ENCODE data around the gene A2M. TPM values are rescaled to one million over a fixed set of nuclear protein-coding genes. Genes with fewer than 3 reads are reported as not detected.
A peak's percentile ranks its signal among the peaks of the same experiment; 100 is the strongest.

A2M gene
- total RNA-seq, 2 experiments from 2014 or later: not detected

GRCh38 chr12:9064201-9064814 lies 51.4 kb downstream of the A2M start:
- Mint-ChIP-seq H3K4me3 (peak overlapping the region; percentile 69), H3K27me3 (ENCODE audit: low read depth) (peaks cover 2% of the 10 kb centered on the region), H3K4me1 (ENCODE audit: low read depth) (peaks cover 7% of the 10 kb centered on the region), H3K36me3 (ENCODE audit: low read depth) (peaks cover 2% of the 10 kb centered on the region), H3K9me3 (no peaks in the 10 kb centered on the region), H3K27ac (no peak overlapping the region)
- CTCF ChIA-PET: interaction anchor here (0.6 to 1.8 kb wide), 19 partner anchors 10 to 586 kb away, joined by 3 to 12 read pairs (median 3); no protein-coding TSS in a partner anchor
- peak; percentile 78 for DNase-seq
- intact Hi-C loops (cut with micrococcal nuclease): loop anchor here (1.0 to 5.0 kb wide), 3 partner anchors 219 to 323 kb away; no protein-coding TSS in a partner anchor

GRCh38 chr12:9052610-9053009 lies 63.1 kb downstream of the A2M start:
- no peaks in the 10 kb centered on the region for H3K9me3 Mint-ChIP-seq
- CTCF ChIA-PET: interaction anchor here (0.6 to 1.2 kb wide), 2 partner anchors 11 to 118 kb away, joined by 3 read pairs; no protein-coding TSS in a partner anchor
- intact Hi-C loops (cut with micrococcal nuclease): no loop called here
- no peak overlapping the region for H3K4me3 Mint-ChIP-seq
- H3K36me3 Mint-ChIP-seq (ENCODE audit: low read depth): no peaks in the 10 kb centered on the region
- no peaks in the 10 kb centered on the region for H3K27me3 Mint-ChIP-seq (ENCODE audit: low read depth)
- no peak overlapping the region for H3K27ac Mint-ChIP-seq
- no peak for DNase-seq
- peaks cover 6% of the 10 kb centered on the region for H3K4me1 Mint-ChIP-seq (ENCODE audit: low read depth)

- Mint-ChIP-seq H3K9me3 (no peaks in the 10 kb centered on the region), H3K27ac (no peak overlapping the region), H3K27me3 (ENCODE audit: low read depth) (no peaks in the 10 kb centered on the region), H3K4me3 (no peak overlapping the region), H3K36me3 (ENCODE audit: low read depth) (no peaks in the 10 kb centered on the region), H3K4me1 (ENCODE audit: low read depth) (peaks cover 9% of the 10 kb centered on the region)
- CTCF ChIA-PET: interaction anchor here (0.8 to 4.1 kb wide), 8 partner anchors 13 to 372 kb away, joined by 3 to 51 read pairs (median 10); partner anchors contain the start of gene M6PR
- intact Hi-C loops (cut with micrococcal nuclease): no loop called here
- DNase-seq: no peak
Measured at GRCh38 chr12:9051158-9051550, 64.6 kb downstream of the A2M start.

- Mint-ChIP-seq H3K27ac (no peak overlapping the region), H3K9me3 (peaks cover 1% of the 10 kb centered on the region), H3K36me3 (ENCODE audit: low read depth) (no peaks in the 10 kb centered on the region), H3K27me3 (ENCODE audit: low read depth) (no peaks in the 10 kb centered on the region), H3K4me3 (no peak overlapping the region), H3K4me1 (ENCODE audit: low read depth) (peaks cover 11% of the 10 kb centered on the region)
- no peak for DNase-seq
- CTCF ChIA-PET: interaction anchor here (0.6 to 4.1 kb wide), 40 partner anchors 8 to 894 kb away, joined by 3 to 51 read pairs (median 6); partner anchors contain the start of genes A2ML1, KLRG1, M6PR and ZNF705A
- intact Hi-C loops (cut with micrococcal nuclease): no loop called here
Measured at GRCh38 chr12:9050521-9051157, 65.1 kb downstream of the A2M start.

GRCh38 chr12:9049520-9050133 lies 66.1 kb downstream of the A2M start:
- H3K27ac Mint-ChIP-seq: no peak overlapping the region

GRCh38 chr12:9048930-9049329 lies 66.8 kb downstream of the A2M start:
- H3K4me3 Mint-ChIP-seq: no peak overlapping the region
- H3K9me3 Mint-ChIP-seq: peaks cover 1% of the 10 kb centered on the region
- peaks cover 11% of the 10 kb centered on the region for H3K4me1 Mint-ChIP-seq (ENCODE audit: low read depth)
- no peak overlapping the region for H3K27ac Mint-ChIP-seq
- intact Hi-C loops (cut with micrococcal nuclease): loop anchor here (1.0 kb wide), 7 partner anchors 99 to 505 kb away; no protein-coding TSS in a partner anchor
- H3K36me3 Mint-ChIP-seq (ENCODE audit: low read depth): no peaks in the 10 kb centered on the region
- DNase-seq: no peak
- H3K27me3 Mint-ChIP-seq (ENCODE audit: low read depth): no peaks in the 10 kb centered on the region
- CTCF ChIA-PET: interaction anchor here (0.8 to 4.1 kb wide), 44 partner anchors 8 to 505 kb away, joined by 3 to 51 read pairs (median 6); partner anchors contain the start of gene M6PR

More at GRCh38 chr12:9049520-9050133, 66.1 kb downstream of the A2M start:
- Mint-ChIP-seq H3K4me1 (ENCODE audit: low read depth) (peaks cover 11% of the 10 kb centered on the region), H3K4me3 (no peak overlapping the region), H3K36me3 (ENCODE audit: low read depth) (no peaks in the 10 kb centered on the region), H3K9me3 (peaks cover 1% of the 10 kb centered on the region), H3K27me3 (ENCODE audit: low read depth) (no peaks in the 10 kb centered on the region)
- peak; percentile 33 for DNase-seq
- CTCF ChIA-PET: interaction anchor here (0.5 to 4.1 kb wide), 59 partner anchors 9 to 505 kb away, joined by 3 to 51 read pairs (median 4); partner anchors contain the start of genes A2ML1, KLRG1 and M6PR
- intact Hi-C loops (cut with micrococcal nuclease): loop anchor here (1.0 kb wide), 7 partner anchors 99 to 505 kb away; no protein-coding TSS in a partner anchor

GRCh38 chr12:9047105-9047504 lies 68.6 kb downstream of the A2M start:
- intact Hi-C loops (cut with micrococcal nuclease): no loop called here
- Mint-ChIP-seq H3K9me3 (peaks cover 1% of the 10 kb centered on the region), H3K36me3 (ENCODE audit: low read depth) (no peaks in the 10 kb centered on the region), H3K4me1 (ENCODE audit: low read depth) (peaks cover 11% of the 10 kb centered on the region), H3K4me3 (no peak overlapping the region), H3K27me3 (ENCODE audit: low read depth) (no peaks in the 10 kb centered on the region), H3K27ac (no peak overlapping the region)
- no peak for DNase-seq
- CTCF ChIA-PET: interaction anchor here (0.8 to 4.1 kb wide), 5 partner anchors 9 to 157 kb away, joined by 4 to 29 read pairs (median 16); partner anchors contain the start of gene M6PR

GRCh38 chr12:9043766-9044165 lies 72.0 kb downstream of the A2M start:
- intact Hi-C loops (cut with micrococcal nuclease): no loop called here
- peak overlapping the region; percentile 10 for H3K27ac Mint-ChIP-seq
- peaks cover 1% of the 10 kb centered on the region for H3K9me3 Mint-ChIP-seq
- no peak overlapping the region for H3K4me3 Mint-ChIP-seq
- DNase-seq: no peak
- no peaks in the 10 kb centered on the region for H3K27me3 Mint-ChIP-seq (ENCODE audit: low read depth)
- CTCF ChIA-PET: interaction anchor here (4.3 kb wide), 1 partner anchor 93 kb away, joined by 38 read pairs; the partner anchor contains the start of gene M6PR
- no peaks in the 10 kb centered on the region for H3K36me3 Mint-ChIP-seq (ENCODE audit: low read depth)
- H3K4me1 Mint-ChIP-seq (ENCODE audit: low read depth): peaks cover 27% of the 10 kb centered on the region

- intact Hi-C loops (cut with micrococcal nuclease): no loop called here
- H3K4me1 Mint-ChIP-seq (ENCODE audit: low read depth): peaks cover 41% of the 10 kb centered on the region
- peaks cover 1% of the 10 kb centered on the region for H3K9me3 Mint-ChIP-seq
- H3K4me3 Mint-ChIP-seq: no peak overlapping the region
- H3K36me3 Mint-ChIP-seq (ENCODE audit: low read depth): no peaks in the 10 kb centered on the region
- H3K27ac Mint-ChIP-seq: no peak overlapping the region
- CTCF ChIA-PET: interaction anchor here (0.9 to 4.3 kb wide), 5 partner anchors 8 to 361 kb away, joined by 3 to 38 read pairs (median 6); partner anchors contain the start of gene M6PR
- no peaks in the 10 kb centered on the region for H3K27me3 Mint-ChIP-seq (ENCODE audit: low read depth)
- no peak for DNase-seq
Measured at GRCh38 chr12:9041321-9041720, 74.4 kb downstream of the A2M start.

- Mint-ChIP-seq H3K4me1 (ENCODE audit: low read depth) (peaks cover 42% of the 10 kb centered on the region), H3K4me3 (no peak overlapping the region), H3K36me3 (ENCODE audit: low read depth) (no peaks in the 10 kb centered on the region), H3K9me3 (no peaks in the 10 kb centered on the region), H3K27me3 (ENCODE audit: low read depth) (no peaks in the 10 kb centered on the region), H3K27ac (no peak overlapping the region)
- CTCF ChIA-PET: interaction anchor here (1.3 to 4.3 kb wide), 3 partner anchors 9 to 360 kb away, joined by 4 to 38 read pairs (median 6); partner anchors contain the start of gene M6PR
- DNase-seq: no peak
- intact Hi-C loops (cut with micrococcal nuclease): no loop called here
Measured at GRCh38 chr12:9040484-9041186, 75.1 kb downstream of the A2M start.

GRCh38 chr12:9039397-9039977 lies 76.2 kb downstream of the A2M start:
- no peak for DNase-seq
- Mint-ChIP-seq H3K9me3 (peaks cover 3% of the 10 kb centered on the region), H3K36me3 (ENCODE audit: low read depth) (peaks cover 4% of the 10 kb centered on the region), H3K27me3 (ENCODE audit: low read depth) (no peaks in the 10 kb centered on the region), H3K4me1 (ENCODE audit: low read depth) (peaks cover 42% of the 10 kb centered on the region), H3K4me3 (no peak overlapping the region), H3K27ac (no peak overlapping the region)
- intact Hi-C loops (cut with micrococcal nuclease): loop anchor here (1.0 to 2.0 kb wide), 5 partner anchors 89 to 383 kb away; partner anchors contain the start of gene PHC1
- CTCF ChIA-PET: interaction anchor here (0.7 to 7.0 kb wide), 16 partner anchors 10 to 379 kb away, joined by 3 to 191 read pairs (median 5); partner anchors contain the start of genes KLRG1 and M6PR

Data from activated naive CD4-positive, alpha-beta T cell treated with anti-CD3 and anti-CD28 coated beads for 36 hours (primary cell).